Endothelial cell (in vitro differentiated cells): ENCODE data around the gene ETV3L. TPM values are rescaled to one million over a fixed set of nuclear protein-coding genes. Genes with fewer than 3 reads are reported as not detected.

Source experiments
- DNase-seq: peaks from one replicate; pipeline ENCODE4 v3.0.0; 2021; ENCODE audit warnings: low spot score
- H3K27ac Mint-ChIP-seq: one replicate; pipeline ENCODE4 v1.8.0; 2021; ENCODE audit warnings: mixed read lengths, inconsistent platforms; ENCODE audit not compliant: unreplicated experiment
- H3K27me3 Mint-ChIP-seq: one replicate; pipeline ENCODE4 v1.8.0; 2021; ENCODE audit warnings: mild to moderate bottlenecking, moderate library complexity, mixed read lengths, inconsistent platforms; ENCODE audit not compliant: unreplicated experiment
- H3K36me3 Mint-ChIP-seq: one replicate; pipeline ENCODE4 v1.8.0; 2021; ENCODE audit warnings: mild to moderate bottlenecking, low read depth, mixed read lengths, inconsistent platforms; ENCODE audit not compliant: unreplicated experiment
- H3K4me1 Mint-ChIP-seq: one replicate; pipeline ENCODE4 v1.8.0; 2021; ENCODE audit warnings: mild to moderate bottlenecking, mixed read lengths, inconsistent platforms; ENCODE audit not compliant: unreplicated experiment
- H3K4me3 Mint-ChIP-seq: one replicate; pipeline ENCODE4 v1.8.0; 2021; ENCODE audit warnings: mild to moderate bottlenecking, mixed read lengths, inconsistent platforms; ENCODE audit not compliant: unreplicated experiment
- H3K9me3 Mint-ChIP-seq: one replicate; pipeline ENCODE4 v1.8.0; 2021; ENCODE audit warnings: mixed read lengths, inconsistent platforms; ENCODE audit not compliant: unreplicated experiment
- CTCF ChIP-seq: fragments of 200-600 bp; sonication (generic); IDR thresholded peaks from one replicate; pipeline ENCODE4 v1.5.0; 2021; ENCODE audit warnings: antibody characterized with exemption; ENCODE audit not compliant: unreplicated experiment
- total RNA-seq: library from RNA; stranded (reverse); fragmentation: NEBNext Ultra II Directional; extraction: Animal tissue kit (Norgen Biotek cat#: 25700); gene quantifications from one replicate; pipeline ENCODE4 v1.2.1, GENCODE V29; 2021; ENCODE audit not compliant: unreplicated experiment

ETV3L gene
- total RNA-seq, 1 donor from 2014 or later, result not detected

- Mint-ChIP-seq H3K27me3 (peaks cover 11% of the 10 kb centered on the region), H3K36me3 (peaks cover 14% of the 10 kb centered on the region), H3K4me3 (no peak overlapping the region), H3K27ac (no peak overlapping the region), H3K9me3 (no peaks in the 10 kb centered on the region), H3K4me1 (peaks cover 27% of the 10 kb centered on the region)
- no peak for DNase-seq
- TF ChIP-seq CTCF, result no peak
Observed at GRCh38 chr1:157119008-157119407, 19.4 kb upstream of the ETV3L start.

GRCh38 chr1:157117527-157118057, 18.0 kb upstream of the ETV3L start:
- peaks cover 14% of the 10 kb centered on the region for H3K27me3 Mint-ChIP-seq
- peak overlapping the region; percentile 72 for H3K27ac Mint-ChIP-seq
- no peaks in the 10 kb centered on the region for H3K9me3 Mint-ChIP-seq
- H3K36me3 Mint-ChIP-seq, result peaks cover 4% of the 10 kb centered on the region
- no peak overlapping the region for H3K4me3 Mint-ChIP-seq
- no peak for DNase-seq
- no peak for TF ChIP-seq CTCF
- peaks cover 27% of the 10 kb centered on the region for H3K4me1 Mint-ChIP-seq

- H3K27me3 Mint-ChIP-seq, result peaks cover 19% of the 10 kb centered on the region
- TF ChIP-seq CTCF, result no peak
- DNase-seq, result no peak
- no peak overlapping the region for H3K4me3 Mint-ChIP-seq
- peaks cover 33% of the 10 kb centered on the region for H3K4me1 Mint-ChIP-seq
- no peaks in the 10 kb centered on the region for H3K9me3 Mint-ChIP-seq
- H3K36me3 Mint-ChIP-seq, result peaks cover 8% of the 10 kb centered on the region
- no peak overlapping the region for H3K27ac Mint-ChIP-seq
Observed at GRCh38 chr1:157116737-157117103, 17.1 kb upstream of the ETV3L start.

- Mint-ChIP-seq H3K27me3 (peaks cover 21% of the 10 kb centered on the region), H3K4me3 (no peak overlapping the region), H3K4me1 (peaks cover 37% of the 10 kb centered on the region), H3K27ac (no peak overlapping the region), H3K36me3 (peaks cover 8% of the 10 kb centered on the region), H3K9me3 (no peaks in the 10 kb centered on the region)
- no peak for TF ChIP-seq CTCF
- DNase-seq, result no peak
Observed at GRCh38 chr1:157115851-157116736, 16.5 kb upstream of the ETV3L start.

- no peak for DNase-seq
- Mint-ChIP-seq H3K4me1 (peaks cover 43% of the 10 kb centered on the region), H3K9me3 (no peaks in the 10 kb centered on the region), H3K27me3 (peaks cover 21% of the 10 kb centered on the region), H3K36me3 (peaks cover 8% of the 10 kb centered on the region), H3K27ac (no peak overlapping the region), H3K4me3 (no peak overlapping the region)
- TF ChIP-seq CTCF, result no peak
Observed at GRCh38 chr1:157115429-157115838, 15.8 kb upstream of the ETV3L start.
